ENCODE measurements around the gene COQ5. TPM values are rescaled to one million over a fixed set of nuclear protein-coding genes. Genes with fewer than 3 reads are reported as not detected.

COQ5 gene
- polyA plus RNA-seq, 4 donors, result 53.9 to 70.1 (median 66.9) TPM

GRCh38 chr12:120460157-120460556 lies 68.8 kb downstream of the COQ5 start:
- no peak for DNase-seq (ENCODE audit: low read depth in 4 of 4, low spot score in 2 of 4)

DNA sequence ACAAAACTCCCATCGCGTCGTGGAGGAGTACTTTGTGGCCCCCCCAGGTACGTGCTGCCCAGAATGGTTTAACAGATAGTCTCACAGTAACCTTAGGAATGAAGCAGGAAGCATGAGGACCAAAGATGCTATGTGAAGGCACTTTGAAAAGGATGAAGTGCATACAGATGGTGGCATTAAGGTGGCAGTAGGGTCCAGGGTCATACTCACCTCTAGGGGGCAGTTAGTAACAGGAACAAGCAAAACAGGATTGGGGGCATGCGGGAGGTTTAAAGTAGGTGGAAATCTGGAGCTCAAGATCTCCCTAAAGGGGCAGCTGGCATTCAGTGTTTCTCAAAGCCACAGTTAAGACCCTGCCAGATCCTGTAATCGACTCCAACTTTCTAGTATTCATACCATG lies 71.8 kb downstream of the COQ5 start:
- DNase-seq (ENCODE audit: low read depth in 4 of 4, low spot score in 2 of 4), result no peak

DNA sequence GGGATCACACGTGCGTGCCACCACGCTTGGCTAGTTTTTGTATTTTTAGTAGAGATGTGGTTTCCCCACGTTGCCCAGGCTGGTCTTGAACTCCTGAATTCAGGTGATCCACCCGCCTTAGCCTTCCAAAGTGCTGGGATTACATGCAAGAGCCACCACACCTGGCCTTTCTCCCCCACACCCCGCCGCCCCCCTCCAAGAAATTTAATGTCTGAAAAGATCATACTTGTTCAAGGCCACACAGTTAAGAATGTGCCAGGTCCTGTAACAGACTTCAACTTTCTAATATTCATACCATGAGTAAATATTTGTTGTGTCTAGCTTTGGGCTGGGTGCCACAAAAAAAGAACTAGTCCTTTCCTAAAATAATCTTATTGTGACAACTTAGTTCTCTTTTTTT lies 73.7 kb downstream of the COQ5 start:
- no peak for DNase-seq (ENCODE audit: low read depth in 4 of 4, low spot score in 2 of 4)

DNA sequence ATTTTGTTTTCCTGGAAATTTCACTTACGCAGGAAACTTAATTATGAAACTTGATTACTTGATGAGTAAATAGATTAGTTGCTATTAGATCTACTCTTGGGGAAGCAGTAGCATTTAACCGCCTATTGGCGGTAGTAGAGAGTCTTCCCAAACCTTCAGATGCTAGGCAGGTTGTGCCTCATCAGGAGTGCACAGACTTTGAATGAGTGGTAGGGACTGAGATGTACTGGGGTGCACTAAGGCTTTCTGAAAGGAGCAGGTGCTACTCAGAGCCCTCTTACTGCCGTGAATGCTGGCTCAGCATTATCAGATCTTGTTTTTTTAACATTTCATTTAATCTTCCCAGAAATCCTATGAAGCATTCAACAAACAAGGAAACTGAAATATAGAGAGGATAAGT lies 75.0 kb downstream of the COQ5 start:
- DNase-seq (ENCODE audit: low read depth in 4 of 4, low spot score in 2 of 4), result no peak

Other genes starting within 250 kb of the COQ5 start
- gene RNU4-2, start 237.3 kb downstream of the COQ5 start, polyA plus RNA-seq (ENCODE audit: insufficient read length in 4 of 4), result 1 to 10 TPM in 1 of 4 donors, under 1 TPM in 1, not detected in 2; 0.92 to 2.6 TPM
- gene RNU4-1, start 235.9 kb downstream of the COQ5 start, polyA plus RNA-seq (ENCODE audit: insufficient read length in 4 of 4), result not detected
- 1 to 10 TPM; 3.0 to 4.6 (median 4.4) TPM for gene SIRT4, start 226.8 kb downstream of the COQ5 start, polyA plus RNA-seq (ENCODE audit: insufficient read length in 4 of 4)
- under 1 TPM in 3 of 4 donors, not detected in 1; 0.43 to 0.75 (median 0.65) TPM for gene PLA2G1B, start 201.4 kb downstream of the COQ5 start, polyA plus RNA-seq (ENCODE audit: insufficient read length in 4 of 4)
- 10 to 100 TPM; 16.8 to 31.9 (median 25.2) TPM for gene MSI1, start 160.0 kb downstream of the COQ5 start, polyA plus RNA-seq (ENCODE audit: insufficient read length in 4 of 4)
- 100 to 1,000 TPM; 274 to 383 (median 330) TPM for gene COX6A1, start 91.0 kb downstream of the COQ5 start, polyA plus RNA-seq (ENCODE audit: insufficient read length in 4 of 4)
- gene TRIAP1, start 82.8 kb downstream of the COQ5 start, polyA plus RNA-seq (ENCODE audit: insufficient read length in 4 of 4), result 10 to 100 TPM; 35.0 to 48.4 (median 42.8) TPM
- 10 to 100 TPM; 30.5 to 36.9 (median 33.6) TPM for gene GATC, start 82.7 kb downstream of the COQ5 start, polyA plus RNA-seq (ENCODE audit: insufficient read length in 4 of 4)
- 100 to 1,000 TPM; 212 to 273 (median 244) TPM for gene SRSF9, start 59.4 kb downstream of the COQ5 start, polyA plus RNA-seq (ENCODE audit: insufficient read length in 4 of 4)
- 100 to 1,000 TPM; 460 to 545 (median 496) TPM for gene DYNLL1, start 33.0 kb downstream of the COQ5 start, polyA plus RNA-seq (ENCODE audit: insufficient read length in 4 of 4)
- gene RNF10, start 5.2 kb upstream of the COQ5 start, polyA plus RNA-seq (ENCODE audit: insufficient read length in 4 of 4), result 100 to 1,000 TPM; 180 to 269 (median 215) TPM
- 10 to 100 TPM; 39.4 to 64.1 (median 51.7) TPM for gene POP5, start 52.2 kb upstream of the COQ5 start, polyA plus RNA-seq (ENCODE audit: insufficient read length in 4 of 4)
- gene CABP1, start 111.5 kb upstream of the COQ5 start, polyA plus RNA-seq (ENCODE audit: insufficient read length in 4 of 4), result 1 to 10 TPM; 4.3 to 5.6 (median 5.0) TPM
- gene MLEC, start 158.0 kb upstream of the COQ5 start, polyA plus RNA-seq (ENCODE audit: insufficient read length in 4 of 4), result 100 to 1,000 TPM; 150 to 183 (median 151) TPM
- 10 to 100 TPM; 70.1 to 76.1 (median 72.2) TPM for gene UNC119B, start 181.3 kb upstream of the COQ5 start, polyA plus RNA-seq (ENCODE audit: insufficient read length in 4 of 4)
- gene ACADS, start 196.7 kb upstream of the COQ5 start, polyA plus RNA-seq (ENCODE audit: insufficient read length in 4 of 4), result 10 to 100 TPM; 18.1 to 24.2 (median 23.2) TPM